Stimulated activated CD4-positive, alpha-beta T cell treated with anti-CD3 and anti-CD28 coated beads, TNF-alpha, amount 100 ng/mL, for 24 hours (primary cell): ENCODE data around the gene MYO1C.
"Not testable (repeated sequence)": the region's sequence is repeated elsewhere in the genome, so short reads cannot be mapped to it uniquely, and the experiment has no call there.

Experiments
- DNase-seq, 3 experiments: peaks; one replicate each; pipeline ENCODE4 v3.0.0-alpha.2; 2020; ENCODE audit warnings: low read depth in 3 of 3

Gene MYO1C

DNA sequence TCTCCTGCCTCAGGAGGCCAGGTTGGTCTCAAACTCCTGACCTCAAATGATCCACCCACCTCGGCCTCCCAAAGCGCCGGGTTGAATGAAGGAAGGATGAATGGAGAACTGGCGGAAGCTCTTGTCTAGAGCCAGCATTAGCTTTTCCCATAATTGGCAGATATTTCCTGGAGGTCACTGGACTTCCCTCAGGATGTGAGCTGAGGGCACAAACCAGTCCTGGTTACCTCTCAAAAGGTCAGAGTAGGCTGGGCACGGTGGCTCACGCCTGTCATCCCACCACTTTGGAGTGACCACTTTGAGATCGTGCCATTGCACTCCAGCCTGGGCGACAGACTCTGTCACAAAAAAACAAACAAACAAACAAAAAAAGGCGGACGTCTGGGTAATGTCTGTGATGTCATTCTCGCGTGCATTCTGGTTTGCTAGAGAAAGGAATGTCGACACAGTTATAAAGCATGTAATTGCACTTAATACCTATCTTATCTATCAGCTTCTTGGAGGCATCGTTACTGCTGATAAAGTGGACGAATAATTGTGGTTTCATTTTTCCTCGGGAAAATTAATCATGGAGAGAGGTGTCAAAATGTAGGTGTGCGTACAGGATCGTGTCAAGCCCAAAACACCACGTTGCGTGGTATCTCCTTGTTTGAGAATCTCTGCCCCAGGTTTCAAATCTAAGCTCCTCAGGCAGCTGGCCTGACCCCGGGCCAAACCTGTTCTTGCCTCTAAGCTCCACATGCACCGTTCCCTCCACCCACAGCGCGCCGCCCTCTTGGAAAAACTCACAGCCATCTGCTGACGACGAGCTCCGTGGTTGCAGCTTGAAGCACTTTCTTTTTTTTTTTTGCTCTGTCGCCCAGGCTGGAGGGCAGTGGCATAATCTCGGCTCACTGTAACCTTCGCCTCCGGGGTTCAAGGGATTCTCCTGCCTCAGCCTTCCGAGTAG, 30.0 kb downstream of the MYO1C start:
- DNase-seq = no peak

DNA sequence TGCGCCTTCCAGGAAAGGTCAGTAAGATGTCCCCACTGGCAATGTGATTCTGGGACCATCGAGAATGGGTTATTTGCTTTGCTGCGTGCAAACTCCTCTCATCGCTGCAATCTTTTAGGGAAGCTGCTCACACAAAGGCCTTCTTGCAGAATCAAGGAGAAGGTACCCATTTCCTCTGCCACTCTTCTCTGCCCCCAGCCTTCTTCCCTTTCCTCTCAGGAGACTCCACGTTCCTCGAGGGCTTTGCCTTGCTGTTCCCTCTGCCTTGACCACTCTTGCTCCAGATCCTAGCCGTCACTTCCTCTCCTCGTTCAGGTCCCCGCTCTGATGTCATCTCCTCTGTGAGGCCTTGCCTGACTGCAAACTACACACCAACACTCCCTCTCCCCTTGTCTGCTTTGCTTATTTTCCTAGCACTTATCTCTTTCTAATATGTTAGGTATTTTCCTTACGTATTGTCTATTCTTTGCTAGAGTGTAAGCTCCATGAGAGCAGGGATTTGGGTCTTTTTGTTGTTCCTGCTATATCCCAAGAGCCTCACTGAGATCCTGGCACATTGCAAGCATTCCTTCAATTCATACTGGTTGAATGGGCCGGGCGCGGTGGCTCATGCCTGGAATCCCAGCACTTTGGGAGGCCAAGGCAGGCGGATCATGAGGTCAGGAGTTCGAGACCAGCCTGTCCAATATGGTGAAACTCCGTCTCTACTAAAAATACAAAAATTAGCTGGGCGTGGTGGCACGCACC, 31.1 kb downstream of the MYO1C start:
- no peak for DNase-seq

DNA sequence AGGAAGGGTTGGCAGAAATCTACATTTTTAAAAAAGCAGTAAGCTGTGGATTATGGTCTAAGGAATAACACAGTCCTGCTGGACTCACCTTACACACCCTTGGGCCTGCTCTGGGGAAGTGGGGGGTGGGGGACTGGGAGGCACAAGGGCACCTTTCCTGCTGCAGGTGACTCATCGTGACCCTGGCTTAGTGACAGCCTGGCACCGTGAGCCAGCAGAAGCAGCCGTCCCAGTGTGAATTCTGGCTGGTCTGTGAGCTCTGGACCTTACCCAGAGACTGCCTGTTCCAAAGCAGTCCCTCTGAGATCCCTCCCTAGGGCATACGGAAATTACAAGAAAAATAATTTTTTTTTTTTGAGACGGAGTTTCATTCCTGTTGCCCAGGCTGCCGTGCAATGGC, 32.3 kb downstream of the MYO1C start:
- DNase-seq = no peak

DNA sequence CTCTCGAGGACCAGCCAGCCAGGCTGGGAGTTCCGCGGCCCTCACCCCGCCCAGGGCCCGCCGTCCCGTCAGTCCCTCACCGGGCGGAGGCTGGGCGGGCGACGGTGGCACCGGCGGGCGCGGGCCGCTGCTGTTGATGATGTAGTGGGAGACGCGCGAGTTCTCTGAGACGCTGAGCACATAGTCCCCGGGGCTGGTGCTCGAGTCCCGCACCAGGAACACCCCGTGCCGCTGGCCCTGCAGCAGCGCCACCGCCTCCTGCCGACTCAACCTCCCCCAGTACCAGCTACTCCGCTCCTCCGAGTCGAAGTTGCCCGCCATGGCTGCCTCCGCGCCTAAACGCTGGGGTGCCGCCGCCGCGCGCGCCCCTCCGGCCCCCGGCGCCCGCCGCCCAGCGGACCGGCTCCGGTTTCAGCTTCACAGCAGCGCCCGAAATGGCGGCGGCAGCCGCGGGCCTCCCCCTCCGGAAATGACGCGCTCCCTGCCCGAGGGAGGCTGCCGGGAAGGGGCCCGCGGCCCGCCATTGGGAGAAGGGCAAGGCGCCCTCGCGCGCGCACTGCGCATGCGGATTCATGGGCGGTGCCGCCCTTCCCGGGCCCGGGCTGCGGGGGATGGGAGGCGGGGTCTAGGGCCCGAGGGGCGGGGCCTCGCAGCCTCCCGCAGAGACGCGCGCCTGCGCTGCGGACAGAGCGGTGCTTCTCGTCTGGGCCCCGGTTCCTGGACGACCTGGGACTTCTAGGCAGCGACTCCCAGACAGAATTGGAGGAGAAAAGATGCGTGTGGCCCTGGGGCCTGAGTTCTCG, 36.5 kb downstream of the MYO1C start, which contains the start of gene CRK:
Gene CRK (minus strand): TSS at position 436 of the 803 bp plus-strand sequence. CDS start 115 bp downstream, at position 321.
- DNase-seq = peak; percentile 97 to 98 (median 97)

DNA sequence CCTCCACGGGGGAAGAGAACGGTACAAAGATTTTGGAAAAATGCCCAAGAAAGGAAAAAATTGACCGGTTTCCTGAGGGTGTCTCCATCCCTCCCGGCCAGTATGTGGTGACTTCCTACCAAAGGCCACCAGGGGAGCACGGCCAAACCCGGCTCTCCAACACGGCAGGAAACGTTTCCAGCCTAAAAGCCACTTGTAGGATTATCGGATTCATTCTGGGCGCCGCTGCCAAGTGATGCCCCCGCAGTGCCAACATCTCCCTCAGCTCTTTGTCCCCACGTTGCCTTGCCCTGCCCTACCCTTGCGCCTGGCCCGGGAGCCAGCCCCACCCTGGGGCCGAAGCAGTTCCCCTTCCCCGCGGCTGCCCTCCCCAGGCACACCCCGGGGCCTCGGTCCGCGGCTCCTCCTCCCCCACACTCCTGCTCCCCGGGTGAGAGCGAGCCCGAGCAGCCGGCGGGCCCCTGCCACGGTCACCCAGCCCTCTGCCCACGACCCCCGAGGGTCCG, 37.1 kb downstream of the MYO1C start:
- peak in 2 of 3 experiments; percentile 11 to 38 for DNase-seq

DNA sequence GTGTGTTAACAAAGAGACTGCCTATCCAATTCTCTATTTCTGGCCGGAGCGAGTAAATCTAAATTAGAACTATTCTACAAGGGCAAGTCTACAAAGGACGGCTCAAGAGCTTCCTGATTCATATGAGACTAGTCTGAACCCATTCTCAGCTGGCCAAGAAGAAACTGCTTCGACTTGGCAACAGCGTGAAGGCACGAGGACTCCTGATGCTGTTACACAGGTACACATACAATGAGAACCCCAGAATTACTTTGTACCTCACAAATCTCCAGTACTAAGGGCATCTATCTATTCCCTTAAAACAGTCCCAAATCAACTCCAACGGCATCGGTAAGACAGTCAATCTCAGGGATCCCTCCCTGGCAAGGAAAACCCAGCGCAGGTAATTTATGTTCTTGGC, 37.9 kb downstream of the MYO1C start:
- no peak for DNase-seq

DNA sequence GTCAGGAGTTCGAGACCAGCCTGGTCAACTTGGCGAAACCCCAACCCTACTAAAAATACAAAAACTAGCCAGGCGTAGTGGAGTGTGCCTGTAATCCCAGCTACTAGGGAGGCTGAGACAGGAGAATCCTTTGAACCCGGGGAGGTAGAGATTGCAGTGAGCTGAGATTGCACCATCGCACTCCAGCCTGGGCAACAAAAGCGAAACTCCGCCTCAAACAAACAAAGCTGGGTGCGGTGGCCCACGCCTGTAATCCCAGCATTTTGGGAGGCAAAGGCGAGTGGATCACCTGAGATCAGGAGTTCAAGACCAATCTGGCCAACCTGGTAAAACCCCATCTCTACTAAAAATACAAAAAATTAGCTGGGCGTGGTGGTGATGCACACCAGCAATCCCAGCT, 38.8 kb downstream of the MYO1C start:
- not testable (repeated sequence) for DNase-seq

DNA sequence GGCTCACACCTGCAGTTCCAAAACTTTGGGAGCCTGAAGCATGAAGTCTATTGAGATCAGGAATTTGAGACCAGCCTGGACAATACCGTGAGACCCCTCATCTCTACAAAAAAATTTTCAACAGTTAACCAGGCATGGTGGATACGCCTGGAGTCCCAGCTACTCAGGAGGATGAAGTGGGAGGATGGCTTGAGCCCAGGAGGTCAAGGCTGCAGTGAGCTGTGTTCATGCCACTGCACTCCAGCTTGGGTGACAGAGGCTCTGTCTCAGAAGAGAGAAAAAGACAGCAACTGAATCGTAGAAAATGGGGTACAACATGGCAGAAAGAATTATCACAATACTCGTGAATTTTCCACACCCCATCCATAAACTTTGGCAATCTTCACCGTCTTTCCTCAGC, 39.6 kb downstream of the MYO1C start:
- DNase-seq = no peak

DNA sequence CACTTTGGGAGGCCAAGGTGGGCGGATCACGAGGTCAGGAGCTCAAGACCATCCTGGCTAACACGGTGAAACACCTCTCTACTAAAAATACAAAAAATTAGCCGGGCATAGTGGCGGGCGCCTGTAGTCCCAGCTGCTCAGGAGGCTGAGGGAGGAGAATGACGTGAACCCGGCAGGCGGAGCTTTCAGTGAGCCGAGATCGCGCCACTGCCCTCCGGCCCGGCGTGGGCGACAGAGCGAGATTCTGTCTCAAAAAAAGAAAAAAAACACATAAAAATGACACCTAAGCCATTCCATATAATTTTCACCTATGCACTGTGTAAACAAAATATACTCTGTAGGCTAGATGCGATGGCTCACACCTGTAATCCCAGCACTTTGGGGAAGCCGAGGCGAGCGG, 42.2 kb downstream of the MYO1C start:
- DNase-seq = not testable (repeated sequence)

DNA sequence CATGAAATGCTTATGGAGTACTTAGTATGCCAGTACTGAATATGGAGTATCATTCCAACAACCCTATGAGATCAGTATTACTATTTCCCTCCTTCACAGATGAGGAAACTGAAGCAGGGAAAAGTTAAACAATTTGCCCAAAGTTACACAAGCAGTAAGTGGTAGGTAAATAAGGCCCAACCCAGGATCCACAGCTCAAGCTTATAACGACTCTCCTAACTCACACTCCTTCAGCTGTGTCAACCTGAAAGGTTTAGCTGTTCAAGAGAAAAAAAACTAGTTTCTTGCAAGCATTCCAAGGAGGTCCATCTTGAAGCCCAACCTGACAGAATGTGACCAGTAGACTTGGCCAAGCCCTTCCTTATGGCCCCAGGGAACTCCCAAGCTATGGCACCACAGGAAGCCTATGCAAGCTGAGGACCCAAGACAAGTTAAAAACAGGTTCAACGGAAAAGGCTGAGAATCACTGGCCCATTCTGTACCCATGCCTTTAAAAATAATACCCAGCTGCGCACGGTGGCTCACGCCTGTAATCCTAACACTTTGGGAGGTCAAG, 43.0 kb downstream of the MYO1C start:
- DNase-seq = no peak

DNA sequence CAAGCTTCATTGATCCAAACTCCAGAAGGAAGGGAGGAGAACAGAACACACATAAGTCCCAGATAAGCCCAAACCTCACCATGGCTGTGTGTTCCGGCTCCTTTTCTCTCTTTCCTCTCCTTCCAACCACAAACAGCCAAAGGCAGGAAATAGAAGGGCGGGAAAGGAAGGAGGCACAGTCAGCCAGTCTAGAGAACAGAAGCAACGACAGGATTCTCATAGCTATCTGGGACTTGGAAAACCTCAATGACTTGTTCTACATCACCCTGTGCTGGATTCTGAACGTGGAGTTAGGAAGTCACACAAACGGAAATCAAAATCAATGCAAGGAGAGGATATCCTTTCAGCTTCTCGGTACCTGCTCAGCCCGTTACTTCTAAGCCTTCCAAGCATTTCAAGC, 45.4 kb downstream of the MYO1C start:
- no peak for DNase-seq

DNA sequence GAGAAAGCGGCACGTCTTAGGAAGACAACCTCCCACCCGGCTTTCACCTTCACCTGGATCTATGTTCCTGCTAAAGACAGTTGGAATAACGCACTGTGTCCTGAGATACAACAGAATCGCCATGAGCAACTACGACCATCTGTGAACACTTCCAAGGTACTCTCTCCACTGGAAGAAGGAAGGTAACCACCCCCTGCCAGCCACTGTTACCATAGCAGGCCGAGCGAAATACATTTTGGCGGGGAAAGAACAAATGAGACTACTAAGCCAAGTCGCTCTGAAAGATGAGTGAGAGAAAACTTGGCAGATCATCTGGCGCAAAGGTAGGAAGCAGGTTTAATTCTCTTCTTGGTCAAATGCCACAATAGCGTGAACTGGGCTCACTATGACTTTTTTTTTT, 46.3 kb downstream of the MYO1C start:
- no peak for DNase-seq

DNA sequence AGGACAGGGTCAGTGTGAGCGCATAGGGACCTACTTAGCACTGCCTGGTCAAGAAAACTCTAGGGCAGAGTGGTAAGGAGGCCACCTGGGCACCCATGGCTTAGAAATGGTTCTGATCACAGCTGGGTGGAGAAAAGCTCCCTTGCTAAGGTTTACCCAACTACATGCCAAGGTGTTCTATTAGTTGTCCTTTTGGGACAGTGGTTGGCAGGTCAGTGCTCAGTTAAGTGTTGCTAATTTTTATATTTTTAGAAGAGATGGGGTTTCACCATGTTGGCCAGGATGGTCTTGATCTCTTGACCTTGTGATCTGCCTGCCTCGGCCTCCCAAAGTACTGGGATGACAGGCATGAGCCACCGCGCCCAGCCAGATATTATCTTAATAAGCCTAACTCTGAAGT, 46.8 kb downstream of the MYO1C start:
- not testable (repeated sequence) for DNase-seq

DNA sequence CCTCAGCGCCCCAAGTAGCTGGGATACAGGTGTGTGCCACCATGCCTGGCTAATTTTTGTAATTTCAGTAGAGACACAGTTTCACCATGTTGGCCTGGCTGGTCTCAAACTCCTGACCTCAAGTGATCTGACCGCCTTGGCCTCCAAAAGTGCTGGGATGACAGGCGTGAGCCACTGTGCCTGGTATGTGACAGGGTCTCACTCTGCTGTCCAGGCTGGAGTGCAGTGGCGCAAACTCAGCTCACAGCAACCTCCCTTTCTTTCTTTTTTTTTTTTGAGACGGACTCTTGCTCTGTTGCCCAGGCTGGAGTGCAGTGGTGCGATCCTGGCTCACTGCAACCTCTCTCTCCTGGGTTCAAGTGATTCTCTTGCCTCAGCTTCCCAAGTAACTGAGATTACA, 49.8 kb downstream of the MYO1C start:
- not testable (repeated sequence) for DNase-seq

DNA sequence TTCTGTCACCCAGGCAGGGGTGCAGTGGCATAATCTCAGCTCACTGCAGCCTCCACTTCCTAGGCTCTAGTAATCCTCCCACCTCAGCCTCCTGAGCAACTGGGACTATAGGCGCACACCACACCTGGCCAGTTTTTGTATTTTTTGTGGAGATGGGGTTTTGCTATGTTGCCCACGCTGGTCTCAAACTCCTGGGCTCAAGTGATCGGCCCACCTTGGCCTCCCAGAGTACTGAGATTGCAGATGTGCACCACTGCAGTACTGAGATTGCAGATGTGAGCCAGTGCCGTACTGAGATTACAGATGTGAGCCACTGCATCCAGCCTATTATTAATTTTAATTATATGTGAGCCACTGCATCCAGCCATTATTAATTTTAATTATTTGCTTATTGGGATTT, 50.3 kb downstream of the MYO1C start:
- DNase-seq = no peak

DNA sequence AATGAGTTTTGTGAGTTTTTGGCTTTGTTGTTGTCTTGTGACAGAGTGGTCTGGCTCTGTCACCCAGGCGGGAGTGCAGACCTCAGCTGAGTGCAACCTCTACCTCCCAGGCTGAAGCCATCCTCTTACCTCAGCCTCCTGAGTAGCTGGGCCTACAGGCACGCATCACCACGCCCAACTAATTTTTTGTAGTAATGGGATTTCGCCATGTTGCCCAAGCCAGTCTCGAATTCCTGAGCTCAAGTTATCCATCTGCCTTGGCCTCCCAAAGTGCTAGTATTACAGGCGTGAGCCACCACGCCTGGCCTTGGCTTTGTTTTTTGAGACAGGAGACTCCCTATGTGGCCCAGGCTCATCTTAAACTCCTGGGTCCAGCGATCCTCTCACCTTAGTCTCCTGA, 51.6 kb downstream of the MYO1C start:
- no peak for DNase-seq

DNA sequence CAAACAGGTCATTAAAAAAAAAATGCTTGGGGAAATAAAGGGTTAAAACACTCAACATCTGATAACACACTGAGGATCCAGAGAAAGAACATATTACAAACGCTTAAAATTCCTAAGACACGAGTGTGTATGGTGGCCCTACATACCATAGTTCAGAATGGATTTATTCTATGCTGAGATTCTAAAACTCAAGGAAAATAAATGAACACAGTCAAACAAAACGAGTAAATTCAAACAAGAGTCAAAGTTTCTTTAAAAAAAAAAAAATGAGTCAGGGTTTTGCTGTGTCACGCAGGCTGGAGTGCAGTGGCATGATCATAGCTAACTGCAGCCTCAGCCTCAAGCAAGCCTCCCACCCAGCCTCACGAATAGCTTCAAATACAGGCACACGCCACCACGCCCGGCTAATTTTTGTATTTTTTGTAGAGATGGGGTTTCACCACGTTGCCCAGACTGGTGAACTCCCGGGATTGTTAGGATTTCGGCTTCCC, 53.8 kb downstream of the MYO1C start:
- DNase-seq = no peak

DNA sequence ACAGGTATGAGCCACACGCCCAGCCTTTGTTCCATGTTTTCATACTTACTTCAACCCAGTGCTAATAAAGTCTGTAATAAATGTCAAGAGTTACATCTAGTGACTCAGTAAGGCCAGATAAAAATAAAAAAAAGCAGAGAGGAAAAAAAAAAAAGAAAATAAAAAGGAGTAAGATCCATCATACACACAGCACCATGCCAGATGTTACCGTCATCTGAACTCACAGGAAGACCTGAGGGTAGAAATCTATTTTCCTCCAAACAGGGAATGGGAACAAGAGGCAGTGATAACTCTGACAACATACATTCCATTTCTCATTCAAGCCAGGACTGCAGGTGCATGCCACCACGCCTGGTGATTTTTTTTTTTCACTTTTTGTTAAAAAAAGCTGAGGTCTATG, 57.2 kb downstream of the MYO1C start:
- DNase-seq = no peak

DNA sequence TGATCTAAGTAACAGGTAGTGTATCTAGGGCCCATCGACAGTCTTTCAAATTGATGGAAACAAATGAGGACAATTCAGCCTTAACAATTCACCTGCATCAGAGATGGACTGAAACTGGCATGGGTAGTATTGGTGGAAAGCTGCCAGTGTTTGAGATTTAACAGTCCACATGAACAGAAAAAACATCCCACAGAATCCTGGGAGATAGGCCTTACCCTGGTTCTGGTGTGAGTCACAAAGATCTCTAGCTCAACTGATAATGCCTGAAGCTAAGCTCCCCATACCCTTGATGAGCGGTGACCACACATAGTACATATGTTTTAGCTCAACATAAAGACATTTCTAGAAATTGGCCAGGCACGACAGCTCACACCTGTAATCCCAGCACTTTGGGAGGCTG, 58.3 kb downstream of the MYO1C start:
- DNase-seq = no peak

DNA sequence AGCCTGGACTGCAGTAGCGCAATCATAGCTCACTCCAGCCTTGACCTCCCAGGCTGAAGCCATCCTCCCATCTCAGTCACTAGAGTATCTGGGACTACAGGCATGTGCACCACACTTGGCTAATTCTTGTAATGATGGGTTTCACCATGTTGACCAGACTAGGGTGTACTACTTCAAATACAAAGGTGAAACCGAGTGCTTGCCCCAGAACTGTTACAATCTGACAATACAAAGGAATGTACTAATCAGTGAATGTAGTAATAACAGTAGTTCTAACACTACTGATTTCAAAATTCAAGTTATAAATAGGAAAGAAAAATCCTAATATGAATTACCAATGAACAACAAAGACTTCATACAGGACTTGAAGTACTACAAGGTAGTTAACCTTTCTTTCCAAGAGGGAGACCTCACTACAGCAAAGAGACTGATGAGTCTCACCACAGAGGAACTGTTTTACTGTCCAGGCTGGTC, 60.8 kb downstream of the MYO1C start:
- DNase-seq = no peak

DNA sequence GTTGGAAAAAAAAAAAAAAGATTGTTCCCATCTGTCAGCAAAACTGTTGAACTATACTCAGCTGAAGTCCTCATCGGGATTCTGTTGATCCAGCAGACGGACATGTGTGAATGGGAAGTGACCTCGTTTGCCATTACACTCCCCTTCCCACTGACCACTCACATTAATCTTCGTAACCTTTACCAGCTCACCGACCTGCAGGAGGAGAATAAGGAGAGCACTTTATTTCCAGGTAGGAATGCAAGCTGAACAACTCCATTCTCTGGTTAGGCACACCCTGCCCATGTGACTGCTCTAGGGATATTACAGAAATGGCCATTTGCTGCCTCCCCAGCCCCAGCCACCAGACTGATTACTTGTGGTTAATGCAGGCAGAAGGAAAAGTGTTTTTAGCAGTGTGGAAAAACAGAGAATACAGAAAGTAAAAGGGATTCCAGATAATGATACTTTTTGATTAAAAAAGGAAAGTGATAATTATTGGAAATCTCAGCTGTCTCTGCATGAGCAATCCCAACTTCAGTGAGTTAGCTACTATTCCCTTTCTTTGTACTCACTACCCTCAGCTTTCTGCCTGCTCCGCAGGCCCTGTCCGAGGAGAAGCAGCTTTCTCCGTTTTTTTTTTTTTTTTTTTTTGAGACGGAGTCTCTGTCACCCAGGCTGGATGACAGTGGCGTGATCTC, 68.9 kb downstream of the MYO1C start:
- no peak for DNase-seq
